ENCODE measurements around the gene USP50. TPM values are rescaled to one million over a fixed set of nuclear protein-coding genes. Genes with fewer than 3 reads are reported as not detected.
A peak's percentile ranks its signal among the peaks of the same experiment; 100 is the strongest.
"Not testable (repeated sequence)": the region's sequence is repeated elsewhere in the genome, so short reads cannot be mapped to it uniquely, and the experiment has no call there.

USP50 gene
- polyA plus RNA-seq (2013, experiment 1 of 2; ENCODE audit: insufficient read length): 0.49 TPM
- 0.37 TPM for polyA plus RNA-seq (2013, experiment 2 of 2; ENCODE audit: insufficient read length)

GRCh38 chr15:50546566-50546965, at the start of gene USP50:
Gene USP50, minus strand, starts transcription at chr15:50546666. Its CDS starts 141 bp downstream, at chr15:50546525.
- no peak for DNase-seq

- no peak for DNase-seq
Measured at GRCh38 chr15:50594311-50594710, 47.8 kb upstream of the USP50 start.

GRCh38 chr15:50593761-50594160, 47.3 kb upstream of the USP50 start:
- no peak for DNase-seq

- DNase-seq: no peak
Measured at GRCh38 chr15:50590288-50590687, 43.8 kb upstream of the USP50 start.

- no peak for DNase-seq
Measured at GRCh38 chr15:50577492-50577891, 31.0 kb upstream of the USP50 start.

- DNase-seq: peak; percentile 14
Measured at GRCh38 chr15:50576166-50576565, 29.7 kb upstream of the USP50 start.

- DNase-seq: not testable (repeated sequence)
Measured at GRCh38 chr15:50573842-50574241, 27.4 kb upstream of the USP50 start.

GRCh38 chr15:50563756-50564155, 17.3 kb upstream of the USP50 start:
- no peak for DNase-seq

- DNase-seq: peak; percentile 29
Measured at GRCh38 chr15:50562735-50563640, 16.5 kb upstream of the USP50 start.

GRCh38 chr15:50558012-50558411, 11.5 kb upstream of the USP50 start:
- DNase-seq: no peak

GRCh38 chr15:50556642-50557371, 10.3 kb upstream of the USP50 start:
- DNase-seq: no peak

- DNase-seq: no peak
Measured at GRCh38 chr15:50552238-50552637, 5.8 kb upstream of the USP50 start.

- DNase-seq: no peak
Measured at GRCh38 chr15:50549326-50549725, 2.9 kb upstream of the USP50 start.

- DNase-seq: no peak
Measured at GRCh38 chr15:50544368-50544767, 2.1 kb downstream of the USP50 start.

GRCh38 chr15:50543556-50543955, 2.9 kb downstream of the USP50 start:
- peak; percentile 54 for DNase-seq

- DNase-seq: peak; percentile 51
Measured at GRCh38 chr15:50542887-50543210, 3.6 kb downstream of the USP50 start.

- DNase-seq: no peak
Measured at GRCh38 chr15:50531766-50532165, 14.7 kb downstream of the USP50 start.

GRCh38 chr15:50531163-50531562, 15.3 kb downstream of the USP50 start:
- DNase-seq: no peak

GRCh38 chr15:50523851-50524251, 22.6 kb downstream of the USP50 start:
- peak; percentile 14 for DNase-seq

- DNase-seq: peak; percentile 3
Measured at GRCh38 chr15:50519740-50520425, 26.6 kb downstream of the USP50 start.

- no peak for DNase-seq
Measured at GRCh38 chr15:50513001-50513400, 33.5 kb downstream of the USP50 start.

- no peak for DNase-seq
Measured at GRCh38 chr15:50506121-50506520, 40.3 kb downstream of the USP50 start.

GRCh38 chr15:50505656-50506055, 40.8 kb downstream of the USP50 start:
- DNase-seq: not testable (repeated sequence)
